ENCODE data around the gene FGF2.

- TF ChIP-seq CTCF (conservative IDR thresholded peaks at IDR 0.05; ENCODE audit: low read depth, low read length) (no peak), EZH2 (IDR thresholded peaks at IDR 0.05; ENCODE audit: borderline replicate concordance, low read depth, low read length, poor library complexity, severe bottlenecking) (no peak)
Measured at GRCh38 chr4:122847931-122848330, 21.3 kb downstream of the FGF2 start.
